GM20000 (cell line): ENCODE results near the gene SP3.

Source experiments
- DNase-seq: peaks from one replicate; pipeline ENCODE4 v3.0.0; 2012; ENCODE audit warnings: low spot score
- TF ChIP-seq, protein P1 (sequence below): IDR thresholded peaks from 2 replicates; pipeline ENCODE4 v1.5.1; 2012; ENCODE audit warnings: mild to moderate bottlenecking, control low read depth; ENCODE audit errors: extremely low read depth, missing control alignments

Gene SP3

DNA sequence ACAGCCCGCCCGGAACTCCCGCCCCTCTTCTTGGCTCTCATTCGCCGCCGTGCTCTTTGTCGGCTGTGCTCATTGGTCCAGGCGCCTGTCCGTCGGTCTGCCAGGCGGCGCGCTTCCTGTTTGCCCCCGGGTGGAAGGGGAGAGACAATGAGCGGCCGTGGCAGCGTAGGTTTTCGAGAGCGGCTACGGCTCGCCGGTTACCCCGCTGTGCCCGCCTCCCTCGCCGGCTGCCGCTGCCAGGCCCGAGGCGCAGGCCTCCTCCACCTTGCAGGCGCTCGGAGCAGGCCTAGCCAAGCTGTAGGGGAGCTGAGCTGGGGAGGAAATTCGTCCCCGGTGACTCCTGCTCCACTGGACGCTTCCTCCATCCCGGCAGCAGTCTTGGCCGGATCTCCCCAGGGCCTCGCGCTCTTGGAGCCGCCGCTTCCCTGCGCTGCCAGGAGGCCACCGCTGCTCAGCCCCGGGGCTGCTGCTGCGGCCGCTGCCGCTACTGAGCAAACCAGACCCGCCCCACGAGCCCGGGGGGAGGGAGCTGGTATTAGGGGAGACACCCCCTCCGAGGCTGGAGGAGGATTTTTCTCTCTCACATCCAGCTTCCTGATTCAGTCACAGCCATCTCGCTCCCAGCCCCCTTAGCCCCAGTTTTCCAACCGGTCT, at the start of gene SP3:
TSS of gene SP3 (minus strand) at position 2 of the 654 bp plus-strand sequence. CDS start 202 bp downstream, outside the sequence.
- TF ChIP-seq, protein P1, sequence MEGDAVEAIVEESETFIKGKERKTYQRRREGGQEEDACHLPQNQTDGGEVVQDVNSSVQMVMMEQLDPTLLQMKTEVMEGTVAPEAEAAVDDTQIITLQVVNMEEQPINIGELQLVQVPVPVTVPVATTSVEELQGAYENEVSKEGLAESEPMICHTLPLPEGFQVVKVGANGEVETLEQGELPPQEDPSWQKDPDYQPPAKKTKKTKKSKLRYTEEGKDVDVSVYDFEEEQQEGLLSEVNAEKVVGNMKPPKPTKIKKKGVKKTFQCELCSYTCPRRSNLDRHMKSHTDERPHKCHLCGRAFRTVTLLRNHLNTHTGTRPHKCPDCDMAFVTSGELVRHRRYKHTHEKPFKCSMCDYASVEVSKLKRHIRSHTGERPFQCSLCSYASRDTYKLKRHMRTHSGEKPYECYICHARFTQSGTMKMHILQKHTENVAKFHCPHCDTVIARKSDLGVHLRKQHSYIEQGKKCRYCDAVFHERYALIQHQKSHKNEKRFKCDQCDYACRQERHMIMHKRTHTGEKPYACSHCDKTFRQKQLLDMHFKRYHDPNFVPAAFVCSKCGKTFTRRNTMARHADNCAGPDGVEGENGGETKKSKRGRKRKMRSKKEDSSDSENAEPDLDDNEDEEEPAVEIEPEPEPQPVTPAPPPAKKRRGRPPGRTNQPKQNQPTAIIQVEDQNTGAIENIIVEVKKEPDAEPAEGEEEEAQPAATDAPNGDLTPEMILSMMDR = no peak
- peak; percentile 98 for DNase-seq

GRCh38 chr2:174014699-174015070, 49.5 kb upstream of the SP3 start:
- TF ChIP-seq, protein P1 = no peak
- DNase-seq = no peak

- TF ChIP-seq, protein P1 = no peak
- DNase-seq = no peak
Observed at GRCh38 chr2:174014011-174014698, 49.0 kb upstream of the SP3 start.

GRCh38 chr2:174013315-174013751, 48.2 kb upstream of the SP3 start:
- no peak for DNase-seq
- TF ChIP-seq, protein P1 = no peak

GRCh38 chr2:174012347-174013314, 47.5 kb upstream of the SP3 start:
- TF ChIP-seq, protein P1 = no peak
- DNase-seq = peak; percentile 54

DNA sequence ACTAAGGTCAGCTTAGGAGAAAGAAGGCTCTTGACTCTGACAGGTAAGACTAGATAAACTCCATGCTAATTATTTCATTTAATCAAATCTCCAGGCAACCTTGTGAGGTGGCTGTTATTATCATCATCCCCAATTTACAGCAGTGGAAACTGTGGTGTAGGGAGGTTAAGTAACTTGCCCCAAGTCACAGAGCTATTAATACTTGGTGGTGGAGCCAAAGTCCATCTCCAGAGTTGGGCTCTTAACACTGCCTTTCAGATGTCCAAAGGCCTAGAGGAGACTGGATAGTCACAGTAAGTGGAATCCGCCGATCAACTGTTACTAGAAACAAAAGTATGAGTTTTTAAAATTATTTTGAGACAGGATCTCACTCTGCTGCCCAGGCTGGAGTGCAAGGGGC, 46.6 kb upstream of the SP3 start:
- TF ChIP-seq, protein P1 = no peak
- no peak for DNase-seq
